SK-N-SH treated with all-trans-retinoic acid at 6 μM for 48 hours (cell line): ENCODE data around the gene CXXC5.

Source experiments
- ARNTL ChIP-seq: fragments of 450-650 bp; formaldehyde crosslinking; IDR thresholded peaks from 2 replicates; pipeline ENCODE4 v1.5.0; 2020; ENCODE audit warnings: low read depth, mild to moderate bottlenecking, moderate library complexity, borderline replicate concordance
- ESRRG ChIP-seq: fragments of 250-450 bp; sonication (Bioruptor Pico); IDR thresholded peaks from 2 replicates; pipeline ENCODE4 v1.6.1; 2021; ENCODE audit warnings: mild to moderate bottlenecking

DNA sequence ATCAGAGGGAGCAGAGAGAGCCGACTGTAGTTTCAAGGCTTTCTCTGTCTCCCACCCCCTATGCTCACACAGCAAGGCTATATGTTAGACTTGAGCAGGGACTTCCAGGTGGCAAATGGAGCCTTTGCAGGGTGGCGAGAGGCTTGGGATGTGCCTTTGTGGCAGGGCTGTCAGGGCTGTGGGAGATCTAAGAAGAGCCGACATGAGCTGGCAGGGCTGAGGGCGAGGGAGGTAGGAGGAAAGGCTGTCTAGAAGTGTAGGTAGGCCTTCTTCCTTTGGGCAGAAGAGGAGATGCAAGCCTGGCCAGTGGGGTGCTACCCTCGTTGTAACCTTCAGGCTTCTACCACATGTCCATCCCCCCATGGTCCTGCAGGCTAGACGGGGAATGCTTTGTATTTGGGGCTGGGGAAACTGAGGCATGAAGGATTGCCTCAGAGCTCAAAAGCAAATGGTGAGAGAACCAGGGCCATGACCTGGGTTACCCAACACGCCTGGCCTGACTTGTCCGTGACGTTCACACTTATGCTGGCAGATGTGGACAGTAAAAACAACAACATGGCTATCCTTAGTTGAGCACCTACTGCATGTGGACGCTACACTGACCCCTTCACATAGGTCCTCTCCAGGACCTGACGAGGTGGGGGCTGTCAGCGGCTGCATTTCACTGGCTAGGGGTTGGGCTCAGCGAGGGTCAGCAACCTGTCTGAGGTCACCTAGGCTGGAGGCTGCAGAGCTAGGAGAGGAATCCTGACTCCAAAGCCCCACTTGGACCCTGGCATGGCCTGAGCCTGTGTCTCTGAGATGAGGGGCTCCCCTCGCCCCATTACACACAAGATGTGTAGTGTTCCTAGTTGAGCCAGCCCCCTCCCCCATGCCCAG is 15.3 kb downstream of the CXXC5 start:
- no peak for TF ChIP-seq ESRRG
- no peak for TF ChIP-seq ARNTL
